ENCODE measurements around the gene CD151. TPM values are rescaled to one million over a fixed set of nuclear protein-coding genes. Genes with fewer than 3 reads are reported as not detected.

CD151 gene
- total and polyA plus RNA-seq, 2 experiments from 2014 or later = 62.9 to 109 TPM

DNA sequence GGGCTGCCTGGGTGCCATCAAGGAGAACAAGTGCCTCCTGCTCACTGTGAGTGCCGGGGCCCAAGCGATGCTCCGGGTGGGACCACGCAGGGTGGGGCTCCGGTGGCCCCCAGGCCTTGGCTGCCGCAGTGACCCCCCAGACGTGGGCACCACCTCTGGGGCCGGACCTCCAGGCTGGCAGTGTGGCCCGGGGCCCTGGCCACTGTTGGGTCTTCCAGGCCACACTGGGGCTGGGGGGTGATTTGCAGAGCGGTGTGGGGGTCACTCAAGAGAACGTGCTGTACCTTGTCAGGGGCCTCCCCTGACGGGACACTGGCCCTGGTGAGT, 29.9 kb downstream of the CD151 start:
- TF ChIP-seq, protein P1, sequence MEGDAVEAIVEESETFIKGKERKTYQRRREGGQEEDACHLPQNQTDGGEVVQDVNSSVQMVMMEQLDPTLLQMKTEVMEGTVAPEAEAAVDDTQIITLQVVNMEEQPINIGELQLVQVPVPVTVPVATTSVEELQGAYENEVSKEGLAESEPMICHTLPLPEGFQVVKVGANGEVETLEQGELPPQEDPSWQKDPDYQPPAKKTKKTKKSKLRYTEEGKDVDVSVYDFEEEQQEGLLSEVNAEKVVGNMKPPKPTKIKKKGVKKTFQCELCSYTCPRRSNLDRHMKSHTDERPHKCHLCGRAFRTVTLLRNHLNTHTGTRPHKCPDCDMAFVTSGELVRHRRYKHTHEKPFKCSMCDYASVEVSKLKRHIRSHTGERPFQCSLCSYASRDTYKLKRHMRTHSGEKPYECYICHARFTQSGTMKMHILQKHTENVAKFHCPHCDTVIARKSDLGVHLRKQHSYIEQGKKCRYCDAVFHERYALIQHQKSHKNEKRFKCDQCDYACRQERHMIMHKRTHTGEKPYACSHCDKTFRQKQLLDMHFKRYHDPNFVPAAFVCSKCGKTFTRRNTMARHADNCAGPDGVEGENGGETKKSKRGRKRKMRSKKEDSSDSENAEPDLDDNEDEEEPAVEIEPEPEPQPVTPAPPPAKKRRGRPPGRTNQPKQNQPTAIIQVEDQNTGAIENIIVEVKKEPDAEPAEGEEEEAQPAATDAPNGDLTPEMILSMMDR (conservative IDR thresholded peaks at IDR 0.05; ENCODE audit: low read depth in 2 of 2) = no peak
- TF ChIP-seq, protein P2, sequence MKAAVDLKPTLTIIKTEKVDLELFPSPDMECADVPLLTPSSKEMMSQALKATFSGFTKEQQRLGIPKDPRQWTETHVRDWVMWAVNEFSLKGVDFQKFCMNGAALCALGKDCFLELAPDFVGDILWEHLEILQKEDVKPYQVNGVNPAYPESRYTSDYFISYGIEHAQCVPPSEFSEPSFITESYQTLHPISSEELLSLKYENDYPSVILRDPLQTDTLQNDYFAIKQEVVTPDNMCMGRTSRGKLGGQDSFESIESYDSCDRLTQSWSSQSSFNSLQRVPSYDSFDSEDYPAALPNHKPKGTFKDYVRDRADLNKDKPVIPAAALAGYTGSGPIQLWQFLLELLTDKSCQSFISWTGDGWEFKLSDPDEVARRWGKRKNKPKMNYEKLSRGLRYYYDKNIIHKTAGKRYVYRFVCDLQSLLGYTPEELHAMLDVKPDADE (IDR thresholded peaks at IDR 0.05) = no peak
- no peak for TF ChIP-seq STAT1 (IDR thresholded peaks at IDR 0.05; ENCODE audit: unreplicated experiment)
- no peak for TF ChIP-seq NANOG (IDR thresholded peaks at IDR 0.05; ENCODE audit: borderline replicate concordance)
- no peak for TF ChIP-seq POLR2AphosphoS5 (IDR thresholded peaks at IDR 0.05; ENCODE audit: low read depth)
- no peak for TF ChIP-seq EZH2 (IDR thresholded peaks at IDR 0.05; ENCODE audit: low read depth, unreplicated experiment)
- no peak for TF ChIP-seq EZH2phosphoT487 (IDR thresholded peaks at IDR 0.05; ENCODE audit: unreplicated experiment)
- TF ChIP-seq, protein P3, sequence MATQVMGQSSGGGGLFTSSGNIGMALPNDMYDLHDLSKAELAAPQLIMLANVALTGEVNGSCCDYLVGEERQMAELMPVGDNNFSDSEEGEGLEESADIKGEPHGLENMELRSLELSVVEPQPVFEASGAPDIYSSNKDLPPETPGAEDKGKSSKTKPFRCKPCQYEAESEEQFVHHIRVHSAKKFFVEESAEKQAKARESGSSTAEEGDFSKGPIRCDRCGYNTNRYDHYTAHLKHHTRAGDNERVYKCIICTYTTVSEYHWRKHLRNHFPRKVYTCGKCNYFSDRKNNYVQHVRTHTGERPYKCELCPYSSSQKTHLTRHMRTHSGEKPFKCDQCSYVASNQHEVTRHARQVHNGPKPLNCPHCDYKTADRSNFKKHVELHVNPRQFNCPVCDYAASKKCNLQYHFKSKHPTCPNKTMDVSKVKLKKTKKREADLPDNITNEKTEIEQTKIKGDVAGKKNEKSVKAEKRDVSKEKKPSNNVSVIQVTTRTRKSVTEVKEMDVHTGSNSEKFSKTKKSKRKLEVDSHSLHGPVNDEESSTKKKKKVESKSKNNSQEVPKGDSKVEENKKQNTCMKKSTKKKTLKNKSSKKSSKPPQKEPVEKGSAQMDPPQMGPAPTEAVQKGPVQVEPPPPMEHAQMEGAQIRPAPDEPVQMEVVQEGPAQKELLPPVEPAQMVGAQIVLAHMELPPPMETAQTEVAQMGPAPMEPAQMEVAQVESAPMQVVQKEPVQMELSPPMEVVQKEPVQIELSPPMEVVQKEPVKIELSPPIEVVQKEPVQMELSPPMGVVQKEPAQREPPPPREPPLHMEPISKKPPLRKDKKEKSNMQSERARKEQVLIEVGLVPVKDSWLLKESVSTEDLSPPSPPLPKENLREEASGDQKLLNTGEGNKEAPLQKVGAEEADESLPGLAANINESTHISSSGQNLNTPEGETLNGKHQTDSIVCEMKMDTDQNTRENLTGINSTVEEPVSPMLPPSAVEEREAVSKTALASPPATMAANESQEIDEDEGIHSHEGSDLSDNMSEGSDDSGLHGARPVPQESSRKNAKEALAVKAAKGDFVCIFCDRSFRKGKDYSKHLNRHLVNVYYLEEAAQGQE (IDR thresholded peaks at IDR 0.05; ENCODE audit: unreplicated experiment) = no peak
- TF ChIP-seq ZNF114 (CRISPR knock-in tag; IDR thresholded peaks at IDR 0.05) = no peak
- no peak for TF ChIP-seq JUNB (IDR thresholded peaks at IDR 0.05; ENCODE audit: unreplicated experiment)
- TF ChIP-seq, protein P4, sequence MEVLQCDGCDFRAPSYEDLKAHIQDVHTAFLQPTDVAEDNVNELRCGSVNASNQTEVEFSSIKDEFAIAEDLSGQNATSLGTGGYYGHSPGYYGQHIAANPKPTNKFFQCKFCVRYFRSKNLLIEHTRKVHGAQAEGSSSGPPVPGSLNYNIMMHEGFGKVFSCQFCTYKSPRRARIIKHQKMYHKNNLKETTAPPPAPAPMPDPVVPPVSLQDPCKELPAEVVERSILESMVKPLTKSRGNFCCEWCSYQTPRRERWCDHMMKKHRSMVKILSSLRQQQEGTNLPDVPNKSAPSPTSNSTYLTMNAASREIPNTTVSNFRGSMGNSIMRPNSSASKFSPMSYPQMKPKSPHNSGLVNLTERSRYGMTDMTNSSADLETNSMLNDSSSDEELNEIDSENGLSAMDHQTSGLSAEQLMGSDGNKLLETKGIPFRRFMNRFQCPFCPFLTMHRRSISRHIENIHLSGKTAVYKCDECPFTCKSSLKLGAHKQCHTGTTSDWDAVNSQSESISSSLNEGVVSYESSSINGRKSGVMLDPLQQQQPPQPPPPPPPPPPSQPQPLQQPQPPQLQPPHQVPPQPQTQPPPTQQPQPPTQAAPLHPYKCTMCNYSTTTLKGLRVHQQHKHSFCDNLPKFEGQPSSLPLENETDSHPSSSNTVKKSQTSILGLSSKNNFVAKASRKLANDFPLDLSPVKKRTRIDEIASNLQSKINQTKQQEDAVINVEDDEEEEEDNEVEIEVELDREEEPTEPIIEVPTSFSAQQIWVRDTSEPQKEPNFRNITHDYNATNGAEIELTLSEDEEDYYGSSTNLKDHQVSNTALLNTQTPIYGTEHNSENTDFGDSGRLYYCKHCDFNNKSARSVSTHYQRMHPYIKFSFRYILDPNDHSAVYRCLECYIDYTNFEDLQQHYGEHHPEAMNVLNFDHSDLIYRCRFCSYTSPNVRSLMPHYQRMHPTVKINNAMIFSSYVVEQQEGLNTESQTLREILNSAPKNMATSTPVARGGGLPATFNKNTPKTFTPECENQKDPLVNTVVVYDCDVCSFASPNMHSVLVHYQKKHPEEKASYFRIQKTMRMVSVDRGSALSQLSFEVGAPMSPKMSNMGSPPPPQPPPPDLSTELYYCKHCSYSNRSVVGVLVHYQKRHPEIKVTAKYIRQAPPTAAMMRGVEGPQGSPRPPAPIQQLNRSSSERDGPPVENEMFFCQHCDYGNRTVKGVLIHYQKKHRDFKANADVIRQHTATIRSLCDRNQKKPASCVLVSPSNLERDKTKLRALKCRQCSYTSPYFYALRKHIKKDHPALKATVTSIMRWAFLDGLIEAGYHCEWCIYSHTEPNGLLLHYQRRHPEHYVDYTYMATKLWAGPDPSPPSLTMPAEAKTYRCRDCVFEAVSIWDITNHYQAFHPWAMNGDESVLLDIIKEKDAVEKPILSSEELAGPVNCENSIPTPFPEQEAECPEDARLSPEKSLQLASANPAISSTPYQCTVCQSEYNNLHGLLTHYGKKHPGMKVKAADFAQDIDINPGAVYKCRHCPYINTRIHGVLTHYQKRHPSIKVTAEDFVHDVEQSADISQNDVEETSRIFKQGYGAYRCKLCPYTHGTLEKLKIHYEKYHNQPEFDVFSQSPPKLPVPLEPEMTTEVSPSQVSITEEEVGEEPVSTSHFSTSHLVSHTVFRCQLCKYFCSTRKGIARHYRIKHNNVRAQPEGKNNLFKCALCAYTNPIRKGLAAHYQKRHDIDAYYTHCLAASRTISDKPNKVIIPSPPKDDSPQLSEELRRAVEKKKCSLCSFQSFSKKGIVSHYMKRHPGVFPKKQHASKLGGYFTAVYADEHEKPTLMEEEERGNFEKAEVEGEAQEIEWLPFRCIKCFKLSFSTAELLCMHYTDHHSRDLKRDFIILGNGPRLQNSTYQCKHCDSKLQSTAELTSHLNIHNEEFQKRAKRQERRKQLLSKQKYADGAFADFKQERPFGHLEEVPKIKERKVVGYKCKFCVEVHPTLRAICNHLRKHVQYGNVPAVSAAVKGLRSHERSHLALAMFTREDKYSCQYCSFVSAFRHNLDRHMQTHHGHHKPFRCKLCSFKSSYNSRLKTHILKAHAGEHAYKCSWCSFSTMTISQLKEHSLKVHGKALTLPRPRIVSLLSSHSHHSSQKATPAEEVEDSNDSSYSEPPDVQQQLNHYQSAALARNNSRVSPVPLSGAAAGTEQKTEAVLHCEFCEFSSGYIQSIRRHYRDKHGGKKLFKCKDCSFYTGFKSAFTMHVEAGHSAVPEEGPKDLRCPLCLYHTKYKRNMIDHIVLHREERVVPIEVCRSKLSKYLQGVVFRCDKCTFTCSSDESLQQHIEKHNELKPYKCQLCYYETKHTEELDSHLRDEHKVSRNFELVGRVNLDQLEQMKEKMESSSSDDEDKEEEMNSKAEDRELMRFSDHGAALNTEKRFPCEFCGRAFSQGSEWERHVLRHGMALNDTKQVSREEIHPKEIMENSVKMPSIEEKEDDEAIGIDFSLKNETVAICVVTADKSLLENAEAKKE (CRISPR knock-in tag; IDR thresholded peaks at IDR 0.05) = no peak
- no peak for TF ChIP-seq ZNF331 (CRISPR knock-in tag; IDR thresholded peaks at IDR 0.05; ENCODE audit: low read depth)
- TF ChIP-seq CREB1 (CRISPR knock-in tag; IDR thresholded peaks at IDR 0.05; ENCODE audit: low read depth) = no peak
- Mint-ChIP-seq H3K4me3 (peak overlapping the region; percentile 54; the same call in 2 of the 3 replicates), H3K27ac (no peak overlapping the region), H3K36me3 (ENCODE audit: low read depth) (peaks cover 3% of the 10 kb centered on the region; the same call in 1 of the 3 replicates), H3K27me3 (ENCODE audit: insufficient read depth, low read depth, poor library complexity) (peaks cover 32% of the 10 kb centered on the region), H3K4me1 (peaks cover 27% of the 10 kb centered on the region), H3K9me3 (no peaks in the 10 kb centered on the region; the same call in 2 of the 3 replicates)
- Histone ChIP-seq H2AFZ (no peak overlapping the region), H3K79me2 (replicated peaks; ENCODE audit: insufficient read depth) (no peaks in the 10 kb centered on the region), H3K4me3 (0 out of 2 replicates have a peak overlapping the region, but pooled peaks have one; percentile 34), H3K4me2 (peak overlapping the region; percentile 71), H4K20me1 (replicated peaks; ENCODE audit: insufficient read depth) (peaks cover 39% of the 10 kb centered on the region), H3K27ac (ENCODE audit: low read depth) (no peak overlapping the region), H3F3A (replicated peaks; ENCODE audit: low read depth) (peaks cover 22% of the 10 kb centered on the region), H3K36me3 (ENCODE audit: insufficient read depth) (no peaks in the 10 kb centered on the region), H3K27me3 (ENCODE audit: insufficient read depth) (no peaks in the 10 kb centered on the region), H3K4me1 (ENCODE audit: insufficient read depth) (peaks cover 16% of the 10 kb centered on the region; the same call in 1 of the 2 replicates), H3K9me2 (ENCODE audit: insufficient read depth) (no peaks in the 10 kb centered on the region)
- no peak for DNase-seq (ENCODE audit: low spot score)
- ATAC-seq = peak; percentile 6; the same call in 2 of the 3 replicates
